ENCODE data around the gene DYNLL1. TPM values are rescaled to one million over a fixed set of nuclear protein-coding genes. Genes with fewer than 3 reads are reported as not detected.
"Not testable (repeated sequence)": the region's sequence is repeated elsewhere in the genome, so short reads cannot be mapped to it uniquely, and the experiment has no call there.

DYNLL1 gene
- total RNA-seq, 4 donors from 2014 or later, result 142 to 209 (median 175) TPM

DNA sequence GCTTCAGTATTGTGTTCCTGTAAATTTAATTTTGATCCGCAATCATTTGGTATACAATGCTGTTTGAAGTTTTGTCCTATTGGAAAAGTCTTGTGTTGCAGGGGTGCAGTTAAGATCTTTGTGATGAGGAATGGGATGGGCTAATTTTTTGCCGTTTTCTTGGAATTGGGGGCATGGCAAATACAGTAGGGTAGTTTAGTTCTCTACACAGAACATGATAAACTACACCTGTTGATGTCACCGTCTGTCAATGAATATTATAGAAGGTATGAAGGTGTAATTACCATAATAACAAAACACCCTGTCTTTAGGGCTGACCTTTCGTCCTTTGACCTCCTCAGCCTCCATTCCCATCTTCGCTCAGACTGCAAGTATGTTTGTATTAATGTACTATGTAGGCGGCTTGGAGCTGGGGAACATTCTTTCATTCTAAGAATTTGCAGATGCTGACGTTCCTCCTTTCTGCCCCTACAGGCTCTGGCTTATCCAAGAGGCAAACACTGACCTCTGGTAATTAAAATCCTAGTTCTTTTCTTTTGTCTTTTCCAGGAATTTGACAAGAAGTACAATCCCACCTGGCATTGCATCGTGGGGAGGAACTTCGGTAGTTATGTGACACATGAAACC, 1.7 kb downstream of the DYNLL1 start:
- ATAC-seq (ENCODE audit: low FRiP score), result no peak
- TF ChIP-seq CTCF (IDR thresholded peaks at IDR 0.05), result no peak
- DNase-seq (ENCODE audit: low spot score), result no peak

- ATAC-seq (ENCODE audit: low FRiP score), result no peak
- no peak for TF ChIP-seq CTCF (IDR thresholded peaks at IDR 0.05)
- no peak for DNase-seq (ENCODE audit: low spot score)
Observed at GRCh38 chr12:120498870-120499515, 3.1 kb downstream of the DYNLL1 start.

DNA sequence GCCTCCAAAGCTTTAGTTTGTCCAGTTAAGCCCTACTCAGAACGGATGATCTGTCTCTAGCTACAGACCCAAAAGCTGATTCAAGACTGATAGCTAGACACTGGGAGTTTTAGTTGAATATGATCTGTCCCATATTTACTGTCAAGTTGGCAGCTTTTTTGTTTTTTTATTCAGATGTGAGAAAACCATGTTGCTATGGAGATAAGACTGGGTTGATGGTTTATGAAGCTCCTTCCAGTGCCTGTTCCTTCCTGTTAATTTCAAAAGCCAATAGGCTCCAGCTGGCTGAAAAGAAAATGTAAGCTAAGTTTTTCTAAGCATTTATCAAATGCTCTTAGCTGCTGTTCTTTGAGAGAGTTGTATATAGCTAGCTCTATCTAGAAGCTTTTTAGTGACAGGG, 4.7 kb downstream of the DYNLL1 start:
- DNase-seq (ENCODE audit: low spot score) (no peak), ATAC-seq (ENCODE audit: low FRiP score) (no peak)
- no peak for TF ChIP-seq CTCF (IDR thresholded peaks at IDR 0.05)

DNA sequence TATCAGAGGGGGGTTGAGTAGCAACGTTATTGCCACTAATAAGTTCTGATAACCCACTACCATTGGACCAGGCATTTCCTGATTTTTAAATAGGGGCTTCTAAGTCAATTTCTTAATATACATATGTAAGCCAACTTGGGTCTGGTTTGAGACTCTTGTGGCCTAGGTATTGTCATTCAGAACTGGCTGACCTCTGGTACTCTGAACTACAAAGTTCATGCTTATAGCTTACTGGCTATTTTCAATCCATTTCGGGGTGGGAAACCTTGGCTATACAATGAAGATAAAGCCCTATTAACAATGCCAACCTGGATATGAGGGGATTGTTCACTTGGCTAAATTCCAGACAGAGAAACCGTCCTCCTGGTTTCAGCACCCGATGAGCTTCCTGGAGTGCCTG, 8.7 kb downstream of the DYNLL1 start:
- no peak for ATAC-seq (ENCODE audit: low FRiP score)
- no peak for DNase-seq (ENCODE audit: low spot score)
- TF ChIP-seq CTCF (IDR thresholded peaks at IDR 0.05), result no peak

GRCh38 chr12:120508537-120508936, 12.6 kb downstream of the DYNLL1 start:
- no peak for DNase-seq (ENCODE audit: low spot score)

DNA sequence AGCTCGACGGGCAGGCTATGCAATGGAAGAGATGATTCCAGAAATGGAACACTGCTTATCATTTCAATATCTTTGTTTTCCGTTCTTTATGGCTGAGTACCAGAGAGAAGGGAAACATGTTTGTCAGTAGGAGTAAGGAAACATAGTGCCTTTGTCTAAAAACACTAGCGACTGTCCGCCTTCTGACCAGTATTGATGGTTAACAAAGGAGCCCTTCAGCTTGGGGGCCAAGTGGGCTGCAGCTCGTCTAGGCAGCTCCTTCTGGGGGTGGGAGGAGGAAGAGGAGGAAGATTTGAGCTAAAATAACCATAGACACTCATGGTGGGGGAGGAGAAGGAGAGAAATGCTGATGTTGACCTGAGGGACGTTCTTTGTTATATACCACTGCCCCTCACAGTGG, 18.1 kb downstream of the DYNLL1 start:
- TF ChIP-seq CTCF (IDR thresholded peaks at IDR 0.05), result no peak
- ATAC-seq (ENCODE audit: low FRiP score) (no peak), DNase-seq (ENCODE audit: low spot score) (no peak)

More at GRCh38 chr12:120508537-120508936, 12.6 kb downstream of the DYNLL1 start:
- no peak for ATAC-seq (ENCODE audit: low FRiP score)
- TF ChIP-seq CTCF (IDR thresholded peaks at IDR 0.05), result no peak

DNA sequence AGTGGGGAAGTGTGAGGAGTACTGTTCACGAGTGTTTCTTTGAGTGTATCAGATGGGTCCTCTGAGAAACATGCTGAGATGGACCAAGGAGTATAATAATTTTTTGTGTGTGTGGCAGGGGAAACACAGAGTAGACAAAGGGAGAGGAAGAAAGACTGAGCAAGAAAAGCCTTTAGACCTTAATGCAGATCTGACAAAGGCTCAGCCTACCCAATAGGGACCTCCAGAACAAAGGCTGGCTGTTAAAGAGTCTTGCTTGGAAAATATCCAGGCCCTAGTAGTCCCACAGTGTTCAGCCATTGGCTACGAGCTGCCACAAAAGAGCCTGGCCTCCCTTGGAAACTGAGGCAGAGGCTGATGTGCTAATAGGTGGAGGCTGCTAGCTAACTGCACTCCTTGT, 19.6 kb downstream of the DYNLL1 start:
- no peak for TF ChIP-seq CTCF (IDR thresholded peaks at IDR 0.05)
- no peak for DNase-seq (ENCODE audit: low spot score)
- no peak for ATAC-seq (ENCODE audit: low FRiP score)

GRCh38 chr12:120519324-120519723, 23.4 kb downstream of the DYNLL1 start:
- DNase-seq (ENCODE audit: low spot score); ATAC-seq (ENCODE audit: low FRiP score): not testable (repeated sequence)

Measured in omental fat pad (tissue), 4 donors.